Heart right ventricle (tissue), 16 donors: Measurements from ENCODE around the gene SLC51B. TPM values are rescaled to one million over a fixed set of nuclear protein-coding genes. Genes with fewer than 3 reads are reported as not detected.

Experiments used
- ATAC-seq, 8 donors: fragments of 200-7000 bp; cut with Tn5 transposase; one replicate each; pipeline ENCODE4 v1.9.1; 2020; ENCODE audit warnings: mild to moderate bottlenecking in 8 of 8, moderate library complexity in 8 of 8, moderate number of reproducible peaks in 1 of 8
- DNase-seq, 2 donors: peaks; one replicate each; pipeline ENCODE4 v3.0.0-alpha.2; 2020
- H3K27ac ChIP-seq, 10 donors: fragments of 200-600 bp; sonication (generic) in 2 of 10; one replicate each; pipeline versions ENCODE4 v1.5.0 to v1.8.0; 2020 to 2022; ENCODE audit warnings: mild to moderate bottlenecking in 3 of 10
- H3K27me3 ChIP-seq, 7 donors: fragments of 200-600 bp; one replicate each; pipeline ENCODE4 v1.8.0; 2021 to 2022; ENCODE audit warnings: mild to moderate bottlenecking in 2 of 7
- H3K36me3 ChIP-seq, 9 donors: fragments of 200-600 bp; sonication (generic) in 1 of 9; one replicate each; pipeline versions ENCODE4 v1.5.0 to v1.8.0; 2020 to 2022; ENCODE audit warnings: mild to moderate bottlenecking in 2 of 9
- H3K4me1 ChIP-seq, 9 donors: fragments of 200-600 bp; sonication (generic) in 1 of 9; one replicate each; pipeline versions ENCODE4 v1.5.0 to v1.8.0; 2020 to 2022; ENCODE audit warnings: mild to moderate bottlenecking in 4 of 9
- H3K4me3 ChIP-seq, 10 donors: fragments of 200-600 bp; sonication (generic) in 2 of 10; one replicate each; pipeline versions ENCODE4 v1.5.0 to v1.8.0; 2020 to 2022; ENCODE audit warnings: mild to moderate bottlenecking in 7 of 10, moderate library complexity in 2 of 10
- H3K9me3 ChIP-seq, 11 donors: fragments of 200-600 bp in 10 of 11; sonication (generic) in 2 of 11; one replicate each; pipeline versions ENCODE4 v1.5.0 to v1.8.0; 2013 to 2022; ENCODE audit warnings: mild to moderate bottlenecking in 2 of 11, control low read depth in 1 of 11, moderate library complexity in 1 of 11
- CTCF ChIP-seq, 9 donors: fragments of 200-600 bp; sonication (generic) in 2 of 9; IDR thresholded peaks; one replicate each; pipeline versions ENCODE4 v1.5.0 to v1.8.0; 2021 to 2022; ENCODE audit warnings: antibody characterized with exemption in 9 of 9, mild to moderate bottlenecking in 5 of 9, moderate library complexity in 1 of 9
- WGBS, 2 donors: extraction: QIAGEN DNeasy Blood & Tissue Kit; methylation state at CpG; one replicate each; pipeline ENCODE4 v1.1.7; 2013; ENCODE audit warnings: inconsistent platforms in 1 of 2; 5-methylcytosine and 5-hydroxymethylcytosine counted together
- intact Hi-C, 10 donors: fragments of 100-400 bp; cut with DNase I; formaldehyde crosslinking; loops; one replicate each; pipeline versions ENCODE4 v1.11.1 to v1.14.2; 2022
- polyA plus RNA-seq, 2 donors: library from polyadenylated mRNA; stranded (reverse); fragments of 200-250 nt; gene quantifications; one replicate each; pipeline ENCODE4 v1.2.3, GENCODE V29; 2013
- total RNA-seq, 10 donors: library from RNA; stranded (reverse); fragmentation: NEBNext Ultra II Directional in 3 of 10; extraction: Animal tissue kit (Norgen Biotek cat#: 25700) in 3 of 10; gene quantifications; one replicate each; pipeline versions ENCODE4 v1.2.1 to v1.2.4, GENCODE V29; 2021 to 2023
- donor health status: Arrhythmogenic right ventricular cardiomyopathy.
- donor health status: ischemic (EF 13 %, LVEDD 7.1; RV severe dilation, severe dysfunction).
- donor health status: healthy with polysubstance abuse.
- donor health status: DM: no; HTN: yes; CAD: no.
- donor health status: DM: no; HTN: no; CAD: no.
- donor health status: ischemic (EF 25% LVEDD 6.9; RV normal size, moderate dysfunction).
- donor health status: ischemic (EF 25% LVEDD 5.7; RV mildly dilated, moderate dysfunction).
- donor health status: healthy.
- donor health status: DM: yes; HTN: yes; CAD: no.
- donor health status: Ischemic cardiomyopathy.
- donor health status: ischemic (EF 35%, LVEDD 5.7; RV mildly dilated, moderate dysfunction).
- donor health status: nonischemic (EF 11% LVEDD 7.7; RV severe dilation, severe dysfunction).
- donor health status: DM: yes; HTN: yes; CAD: no.
- donor health status: PGD.
- donor health status: ischemic (EF 29% LVEDD 5.4; RV normal size, mild dysfunction).
- donor health status: nonischemic (EF 23%, LVEDD 6.1; RV moderate dilation, normal function).

The SLC51B gene
- total and polyA plus RNA-seq, 12 donors = 0.43 TPM; not detected in 11

GRCh38 chr15:65087873-65088642, 42.9 kb downstream of the SLC51B start:
- ATAC-seq (peak; percentile 65 to 87 (median 80)), DNase-seq (peak; percentile 63 to 69)
- peaks cover 0 to 4% (median 0%) of the 10 kb centered on the region in 7 donors for H3K27me3 ChIP-seq
- H3K27ac ChIP-seq = peak overlapping the region; percentile 76 to 94 (median 90)
- peaks cover 10 to 83% (median 56%) of the 10 kb centered on the region in 9 donors for H3K4me1 ChIP-seq
- no peaks in the 10 kb centered on the region for H3K9me3 ChIP-seq
- WGBS, 2 donors = 45 to 63% methylated on average over 13 of the region's 13 CpGs
- no peak overlapping the region for H3K4me3 ChIP-seq
- intact Hi-C loops = loop anchor here in 5 of 10 donors (5.0 to 10.0 kb wide), 3 partner anchors 36 to 56 kb away; no protein-coding TSS in a partner anchor
- H3K36me3 ChIP-seq = peaks cover 0 to 3% (median 0%) of the 10 kb centered on the region in 9 donors
- TF ChIP-seq CTCF (IDR thresholded peaks at IDR 0.05) = no peak

GRCh38 chr15:65088643-65089021, 43.4 kb downstream of the SLC51B start:
- ATAC-seq (peak in 2 of 8 donors; percentile 1 to 3), DNase-seq (no peak)
- H3K9me3 ChIP-seq = no peaks in the 10 kb centered on the region
- H3K36me3 ChIP-seq = peaks cover 0 to 4% (median 0%) of the 10 kb centered on the region in 9 donors
- peaks cover 10 to 77% (median 50%) of the 10 kb centered on the region in 9 donors for H3K4me1 ChIP-seq
- TF ChIP-seq CTCF (IDR thresholded peaks at IDR 0.05) = no peak
- H3K27ac ChIP-seq = peak overlapping the region; percentile 76 to 94 (median 90)
- intact Hi-C loops = loop anchor here in 5 of 10 donors (5.0 to 10.0 kb wide), 3 partner anchors 36 to 56 kb away; no protein-coding TSS in a partner anchor
- WGBS, 2 donors = 47 to 54% methylated on average over 6 of the region's 6 CpGs
- H3K27me3 ChIP-seq = peaks cover 0 to under 1% (median 0%) of the 10 kb centered on the region in 7 donors
- no peak overlapping the region for H3K4me3 ChIP-seq

- DNase-seq (peak in 1 of 2 donors; percentile 72), ATAC-seq (peak in 6 of 8 donors; percentile 10 to 28 (median 16))
- Histone ChIP-seq H3K4me1 (peaks cover 10 to 77% (median 44%) of the 10 kb centered on the region in 9 donors), H3K9me3 (no peaks in the 10 kb centered on the region), H3K36me3 (peaks cover 0 to 4% (median 0%) of the 10 kb centered on the region in 9 donors), H3K4me3 (no peak overlapping the region), H3K27ac (peak overlapping the region; percentile 76 to 94 (median 90)), H3K27me3 (no peaks in the 10 kb centered on the region)
- no peak for TF ChIP-seq CTCF (IDR thresholded peaks at IDR 0.05)
- 40 to 41% methylated on average over 5 of the region's 5 CpGs for WGBS, 2 donors
- intact Hi-C loops = loop anchor here in 5 of 10 donors (5.0 to 10.0 kb wide), 3 partner anchors 37 to 57 kb away; no protein-coding TSS in a partner anchor
Observed at GRCh38 chr15:65089206-65089824, 44.1 kb downstream of the SLC51B start.
